KOPT-K1 (cell line): ENCODE measurements around the gene TPRG1L.
A peak's percentile ranks its signal among the peaks of the same experiment; 100 is the strongest.
"Not testable (repeated sequence)": the region's sequence is repeated elsewhere in the genome, so short reads cannot be mapped to it uniquely, and the experiment has no call there.

Source experiments
- H3K27ac ChIP-seq: fragments of 200-600 bp; sonication (generic); 2 replicates; pipeline ENCODE4 v1.5.1; 2016; ENCODE audit warnings: antibody characterized with exemption, mild to moderate bottlenecking, low read depth, low read length; ENCODE audit not compliant: poor library complexity, severe bottlenecking
- H3K36me3 ChIP-seq: fragments of 200-600 bp; sonication (generic); 2 replicates; pipeline ENCODE4 v1.5.1; 2017; ENCODE audit warnings: antibody characterized with exemption, mild to moderate bottlenecking, low read length, moderate library complexity; ENCODE audit not compliant: insufficient read depth
- H3K9me3 ChIP-seq: fragments of 200-600 bp; sonication (generic); 2 replicates; pipeline ENCODE4 v1.5.1; 2017; ENCODE audit warnings: antibody characterized with exemption, low read length, mild to moderate bottlenecking; ENCODE audit not compliant: insufficient read depth, poor library complexity, severe bottlenecking

TPRG1L gene

GRCh38 chr1:3610527-3611169 is 14.2 kb upstream of the TPRG1L start:
- H3K9me3 ChIP-seq = no peaks in the 10 kb centered on the region
- H3K36me3 ChIP-seq = no peaks in the 10 kb centered on the region
- H3K27ac ChIP-seq = no peak overlapping the region

DNA sequence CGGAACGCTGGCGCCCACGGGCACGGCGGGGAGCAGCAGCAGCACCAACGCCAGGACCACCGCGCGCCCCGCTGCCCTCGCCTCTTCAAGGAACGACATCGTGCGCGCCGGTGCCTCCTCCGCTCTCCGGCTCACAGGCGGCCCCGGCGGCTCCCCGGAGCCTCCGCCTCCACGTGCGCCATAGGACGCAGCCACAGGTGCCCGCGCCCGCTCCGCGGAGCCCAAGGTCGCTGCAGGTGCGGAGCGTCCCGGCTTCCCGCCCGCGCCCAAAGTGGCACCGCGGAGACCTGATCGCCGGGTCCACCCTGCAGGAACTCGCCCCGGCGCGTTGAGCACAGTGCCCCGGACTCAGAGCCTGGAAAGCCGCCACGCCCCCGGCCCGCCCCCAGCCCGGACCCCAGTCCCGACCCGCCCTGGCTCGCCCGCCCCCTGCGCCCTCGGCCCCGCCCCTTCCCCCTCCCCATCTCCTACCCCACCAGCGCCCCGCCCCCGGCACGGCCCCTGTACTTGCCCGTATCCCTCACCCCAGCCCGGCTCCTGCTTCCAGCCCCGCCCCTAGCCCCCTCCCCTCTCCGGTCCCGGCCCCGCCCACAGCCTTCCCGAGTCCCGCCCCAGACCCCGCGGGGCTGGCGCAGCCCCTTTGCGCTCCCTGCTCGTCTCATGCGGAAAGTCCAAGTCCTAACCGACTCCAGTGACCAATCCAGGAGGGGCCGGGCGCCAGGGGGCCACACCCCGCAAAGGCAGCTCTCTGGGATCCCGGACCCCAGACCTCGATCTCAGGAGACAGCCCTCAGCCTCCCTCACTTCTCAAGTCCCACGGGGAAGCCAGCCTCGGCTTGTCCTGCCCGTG is 13.4 kb upstream of the TPRG1L start, which contains the start of gene MEGF6:
TSS of gene MEGF6 (minus strand) at position 339 of the 850 bp plus-strand sequence. CDS start at position 99, 240 bp downstream.
- no peak within 1 kb of the TSS for H3K27ac ChIP-seq
- no peaks in the 10 kb centered on the region for H3K9me3 ChIP-seq

DNA sequence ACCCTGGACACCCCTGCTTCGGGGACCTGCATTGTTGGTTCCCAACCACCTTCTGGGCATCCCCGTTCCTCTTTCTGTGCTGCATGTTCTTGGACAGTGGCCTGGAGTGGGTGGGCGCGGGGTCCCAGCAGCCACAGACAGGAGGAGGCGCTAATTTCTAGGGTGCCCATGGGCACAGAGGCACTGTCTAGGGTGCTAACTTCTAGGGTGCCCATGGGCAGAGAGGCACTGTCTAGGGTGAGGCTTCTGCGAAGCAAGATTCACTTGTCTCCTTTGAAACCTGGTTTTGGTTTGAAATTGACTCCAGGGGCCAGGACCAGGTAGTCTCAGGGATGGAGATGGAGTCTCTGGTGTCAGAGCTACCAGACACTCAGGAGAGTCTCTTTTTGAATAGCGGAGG is 12.7 kb upstream of the TPRG1L start:
- Histone ChIP-seq H3K27ac (no peak overlapping the region), H3K36me3 (no peaks in the 10 kb centered on the region), H3K9me3 (no peaks in the 10 kb centered on the region)

More for the DNA sequence above, 13.4 kb upstream of the TPRG1L start, which contains the start of gene MEGF6:
- H3K36me3 ChIP-seq = no peaks in the 10 kb centered on the region

DNA sequence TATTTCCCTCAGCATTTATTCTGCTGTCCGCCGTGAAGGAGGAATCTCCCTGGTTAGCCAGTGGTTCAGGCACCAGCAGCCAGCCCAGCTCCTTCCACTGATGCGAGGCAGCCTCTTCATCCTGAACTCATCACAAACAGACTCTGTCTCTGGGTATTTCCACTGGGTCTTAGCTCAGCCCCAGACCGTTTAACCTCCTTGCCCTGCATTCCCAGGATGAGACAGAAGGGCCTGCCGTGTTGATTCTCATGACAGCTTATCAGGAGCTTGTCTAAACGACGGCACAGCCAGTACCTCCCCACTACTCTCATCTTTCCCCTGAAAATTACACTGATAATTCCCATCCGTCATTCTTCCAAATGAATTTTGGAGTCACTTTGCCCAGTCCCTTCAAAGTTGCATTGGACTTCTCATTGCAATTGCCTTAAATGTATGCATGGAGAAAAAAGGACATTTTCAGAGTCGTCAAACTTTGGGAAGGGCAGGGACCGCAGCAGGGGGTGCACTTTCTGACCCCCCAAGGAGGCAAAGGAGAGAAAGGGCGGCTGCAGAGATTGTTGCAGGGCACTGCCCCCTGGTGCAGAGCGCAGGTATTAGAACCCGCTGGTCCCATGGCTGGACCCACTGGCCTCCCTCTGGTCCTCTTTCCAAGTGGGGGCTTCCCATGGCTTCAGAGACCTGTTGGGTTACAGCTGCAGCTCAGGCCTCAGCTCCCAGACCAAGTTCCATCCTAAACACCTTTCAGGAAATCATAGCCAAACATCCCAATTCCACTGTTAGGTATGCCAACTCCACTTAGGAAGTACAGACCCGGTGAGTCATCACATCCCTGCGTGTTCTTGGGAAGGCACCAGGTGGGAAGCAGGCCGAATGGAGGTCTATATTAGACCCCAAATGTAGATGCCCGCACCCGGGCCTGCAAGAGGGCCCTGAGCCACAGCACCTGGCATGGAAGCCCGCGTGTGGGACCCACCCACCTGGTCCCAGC is 9.8 kb upstream of the TPRG1L start:
- H3K27ac ChIP-seq = no peak overlapping the region
- H3K9me3 ChIP-seq = no peaks in the 10 kb centered on the region
- H3K36me3 ChIP-seq = no peaks in the 10 kb centered on the region

DNA sequence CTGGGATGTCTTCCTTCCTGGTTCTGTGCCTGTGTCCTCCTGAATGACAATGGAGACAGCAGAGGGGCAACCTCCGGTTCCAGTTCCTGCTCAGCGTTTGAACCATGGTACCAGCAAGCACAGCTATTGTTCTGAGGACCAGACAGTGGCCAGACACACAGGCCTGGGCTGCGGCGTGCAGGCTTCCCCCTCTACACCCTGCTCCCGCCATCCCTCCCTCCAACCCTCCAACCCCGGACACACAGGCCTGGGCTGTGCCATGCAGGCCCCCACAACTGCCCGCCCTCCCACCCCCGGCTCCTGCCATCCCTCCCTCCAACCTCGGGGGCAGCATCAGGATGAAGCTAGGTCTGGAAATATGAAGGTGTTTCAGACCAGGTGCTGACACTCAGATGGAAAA is 8.0 kb upstream of the TPRG1L start:
- H3K27ac ChIP-seq = no peak overlapping the region
- no peaks in the 10 kb centered on the region for H3K9me3 ChIP-seq
- H3K36me3 ChIP-seq = no peaks in the 10 kb centered on the region

DNA sequence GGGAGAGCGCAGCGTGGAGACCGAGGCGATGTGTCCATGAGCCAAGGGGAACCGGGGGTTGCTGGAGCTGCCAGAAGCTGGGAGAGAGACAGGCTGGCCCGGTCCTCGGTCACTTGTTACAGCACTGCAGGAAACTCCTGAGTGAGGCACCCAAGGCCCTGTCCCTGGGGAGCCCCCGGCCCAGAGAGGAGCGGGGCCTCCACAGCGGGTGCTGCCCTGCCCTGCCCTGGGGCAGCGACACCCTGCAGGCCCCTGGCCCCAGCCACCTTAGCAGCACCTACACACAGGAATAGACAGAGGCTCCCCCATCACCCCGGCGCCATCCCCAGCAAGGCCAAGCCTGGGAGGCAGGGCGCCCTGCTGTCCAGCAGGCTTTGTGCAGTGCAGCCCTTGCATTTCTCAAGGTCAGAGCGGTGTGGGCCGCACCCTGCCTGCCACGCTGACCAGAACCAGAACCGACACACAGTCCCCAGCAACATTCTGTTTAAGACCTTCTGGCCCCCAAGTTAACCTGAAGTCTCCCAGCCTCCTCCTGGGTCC is 6.9 kb upstream of the TPRG1L start:
- no peak overlapping the region for H3K27ac ChIP-seq

DNA sequence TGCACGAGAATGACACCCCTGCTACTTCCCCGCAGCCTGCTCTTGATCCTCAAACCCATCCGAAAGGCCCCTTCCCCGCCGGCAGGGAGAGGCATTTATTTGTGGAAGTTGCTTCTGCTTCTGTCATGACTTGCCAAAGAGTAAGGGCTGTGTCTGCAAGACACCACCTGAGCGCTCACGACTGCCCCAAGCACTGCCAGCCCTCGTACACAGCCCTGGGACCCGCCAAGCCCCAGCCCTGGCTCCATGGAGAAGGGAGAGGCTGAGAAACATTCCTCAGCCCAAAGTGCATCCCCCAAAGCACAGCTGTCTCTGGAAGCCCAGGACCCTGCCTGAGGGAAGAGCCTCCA is 6.3 kb upstream of the TPRG1L start:
- H3K9me3 ChIP-seq = no peaks in the 10 kb centered on the region

More for the DNA sequence above, 6.9 kb upstream of the TPRG1L start:
- Histone ChIP-seq H3K9me3 (no peaks in the 10 kb centered on the region), H3K36me3 (no peaks in the 10 kb centered on the region)

GRCh38 chr1:3618881-3619671 is 5.7 kb upstream of the TPRG1L start:
- Histone ChIP-seq H3K9me3 (no peaks in the 10 kb centered on the region), H3K27ac (no peak overlapping the region), H3K36me3 (no peaks in the 10 kb centered on the region)

More for the DNA sequence above, 6.3 kb upstream of the TPRG1L start:
- H3K36me3 ChIP-seq = no peaks in the 10 kb centered on the region
- no peak overlapping the region for H3K27ac ChIP-seq

- Histone ChIP-seq H3K36me3 (no peaks in the 10 kb centered on the region), H3K27ac (no peak overlapping the region), H3K9me3 (no peaks in the 10 kb centered on the region)
Measured at GRCh38 chr1:3620708-3621107, 4.1 kb upstream of the TPRG1L start.

DNA sequence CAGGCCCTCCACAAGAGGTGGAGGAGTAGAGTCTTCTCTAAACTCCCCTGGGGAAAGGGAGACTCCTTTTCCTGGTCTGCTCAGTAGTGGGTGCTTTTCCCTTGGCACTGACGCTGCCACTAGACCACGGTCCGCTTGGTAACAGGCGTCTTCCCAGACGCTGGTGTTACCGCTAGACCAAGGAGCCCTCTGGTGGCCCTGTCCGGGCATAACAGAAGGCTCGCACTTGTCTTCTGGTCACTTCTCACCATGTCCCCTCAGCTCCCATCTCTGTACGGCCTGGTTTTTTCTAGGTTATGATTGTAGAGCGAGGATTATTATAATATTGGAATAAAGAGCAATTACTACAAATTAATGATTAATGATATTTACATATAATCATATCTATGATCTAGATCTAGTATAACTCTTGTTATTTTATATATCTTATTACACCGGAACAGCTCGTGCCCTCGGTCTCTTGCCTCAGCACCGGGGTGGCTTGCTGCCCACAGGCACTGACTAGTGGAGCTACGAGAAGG is 3.6 kb upstream of the TPRG1L start:
- not testable (repeated sequence) for H3K9me3 ChIP-seq, H3K36me3 ChIP-seq, H3K27ac ChIP-seq

- not testable (repeated sequence) for H3K9me3 ChIP-seq, H3K27ac ChIP-seq, H3K36me3 ChIP-seq
Measured at GRCh38 chr1:3622102-3622501, 2.7 kb upstream of the TPRG1L start.

- Histone ChIP-seq H3K36me3 (peaks cover 14% of the 10 kb centered on the region; the same call in 1 of the 2 replicates), H3K9me3 (no peaks in the 10 kb centered on the region), H3K27ac (no peak overlapping the region)
Measured at GRCh38 chr1:3623441-3624199, 1.2 kb upstream of the TPRG1L start.

DNA sequence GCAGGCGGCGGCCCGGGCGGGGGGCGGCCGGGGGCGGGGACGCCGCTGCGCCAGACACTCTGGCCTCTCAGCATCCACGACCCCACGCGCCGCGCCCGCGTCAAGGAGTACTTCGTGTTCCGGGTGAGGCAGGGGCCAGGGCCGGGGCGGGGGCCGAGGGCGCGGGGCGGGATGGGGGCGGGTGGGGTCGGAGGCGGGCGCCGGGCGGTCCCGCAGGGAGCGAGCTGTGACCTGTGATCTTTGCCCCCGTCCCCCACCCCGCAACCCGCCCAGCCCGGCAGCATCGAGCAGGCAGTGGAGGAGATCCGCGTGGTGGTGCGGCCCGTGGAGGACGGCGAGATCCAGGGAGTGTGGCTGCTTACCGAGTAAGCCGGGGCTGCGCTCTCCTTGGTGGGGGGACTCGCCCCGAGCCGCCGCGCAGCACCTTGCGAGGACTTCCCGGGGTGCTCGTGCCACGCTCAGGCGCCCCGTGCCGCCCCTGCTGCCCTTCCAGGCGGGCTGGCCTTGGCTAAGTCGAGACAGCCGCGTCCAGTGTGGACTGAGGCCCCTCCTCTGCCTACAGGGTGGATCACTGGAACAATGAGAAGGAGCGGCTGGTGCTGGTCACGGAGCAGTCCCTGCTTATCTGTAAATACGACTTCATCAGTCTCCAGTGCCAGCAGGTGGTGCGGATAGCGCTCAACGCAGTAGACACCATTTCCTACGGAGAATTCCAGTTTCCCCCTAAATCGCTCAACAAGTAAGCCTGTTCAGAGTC is 514 bp downstream of the TPRG1L start:
- Histone ChIP-seq H3K27ac (peak overlapping the region; percentile 14), H3K9me3 (no peaks in the 10 kb centered on the region)

More for the DNA sequence above, 514 bp downstream of the TPRG1L start:
- H3K36me3 ChIP-seq = peaks cover 31% of the 10 kb centered on the region
